Head of caudate nucleus (tissue), 42 donors: ENCODE measurements around the gene ARID3C.
"Not testable (repeated sequence)": the region's sequence is repeated elsewhere in the genome, so short reads cannot be mapped to it uniquely, and the experiment has no call there.

ENCODE experiments used
- DNase-seq, 42 donors: peaks; one replicate each; pipeline versions ENCODE4 v3.0.0 to v3.0.0-alpha.2; 2020 to 2021; ENCODE audit warnings: mixed read lengths in 7 of 42
- intact Hi-C: fragments of 100-400 bp; cut with DNase I; formaldehyde crosslinking; loops from one replicate; pipeline ENCODE4 v1.15.0; 2022

Gene ARID3C

GRCh38 chr9:34653151-34654072, 24.5 kb upstream of the ARID3C start:
- intact Hi-C loops = no loop called here

GRCh38 chr9:34652602-34653000, 23.7 kb upstream of the ARID3C start:
- intact Hi-C loops = no loop called here
- no peak for DNase-seq

More at GRCh38 chr9:34653151-34654072, 24.5 kb upstream of the ARID3C start:
- DNase-seq = peak in 1 of 42 donors; percentile 41

GRCh38 chr9:34651876-34652601, 23.2 kb upstream of the ARID3C start, which contains the start of gene IL11RA:
Gene IL11RA (plus strand): TSS chr9:34652185. CDS start chr9:34655218, 3,033 bp downstream.
- intact Hi-C loops = no loop called here
- peak; percentile 71 to 94 (median 85) for DNase-seq

GRCh38 chr9:34651321-34651720, 22.5 kb upstream of the ARID3C start:
- intact Hi-C loops = no loop called here
- peak in 2 of 42 donors; percentile 37 to 40 for DNase-seq

- peak in 20 of 42 donors; percentile 31 to 68 (median 46) for DNase-seq
- intact Hi-C loops = no loop called here
Measured at GRCh38 chr9:34650816-34651215, 21.9 kb upstream of the ARID3C start.

- intact Hi-C loops = no loop called here
- DNase-seq = no peak
Measured at GRCh38 chr9:34648673-34649072, 19.8 kb upstream of the ARID3C start.

GRCh38 chr9:34647651-34648050, 18.8 kb upstream of the ARID3C start:
- DNase-seq = no peak

GRCh38 chr9:34647084-34647403, 18.2 kb upstream of the ARID3C start:
- no peak for DNase-seq
- intact Hi-C loops = no loop called here

More at GRCh38 chr9:34647651-34648050, 18.8 kb upstream of the ARID3C start:
- intact Hi-C loops = no loop called here

GRCh38 chr9:34646211-34647083, 17.6 kb upstream of the ARID3C start, which contains the start of gene GALT:
Gene GALT (plus strand): TSS chr9:34646675. CDS start chr9:34646705, 30 bp downstream.
- peak; percentile 86 to 98 (median 94) for DNase-seq
- intact Hi-C loops = no loop called here

- intact Hi-C loops = no loop called here
- no peak for DNase-seq
Measured at GRCh38 chr9:34644766-34645314, 16.0 kb upstream of the ARID3C start.

GRCh38 chr9:34642679-34643078, 13.8 kb upstream of the ARID3C start:
- intact Hi-C loops = no loop called here
- no peak for DNase-seq

GRCh38 chr9:34639322-34639721, 10.5 kb upstream of the ARID3C start:
- DNase-seq, intact Hi-C loops: not testable (repeated sequence)

GRCh38 chr9:34638138-34638445, 9.2 kb upstream of the ARID3C start:
- intact Hi-C loops = no loop called here
- no peak for DNase-seq

- DNase-seq = peak; percentile 87 to 99 (median 97)
- intact Hi-C loops = no loop called here
Measured at GRCh38 chr9:34637356-34638137, 8.7 kb upstream of the ARID3C start, which contains the start of gene SIGMAR1. Gene SIGMAR1 (minus strand): TSS chr9:34637787. CDS start chr9:34637697, 90 bp downstream.

GRCh38 chr9:34636791-34637355, 8.0 kb upstream of the ARID3C start:
- peak in 13 of 42 donors; percentile 35 to 71 (median 50) for DNase-seq
- intact Hi-C loops = no loop called here

GRCh38 chr9:34635556-34635955, 6.7 kb upstream of the ARID3C start:
- intact Hi-C loops = no loop called here

GRCh38 chr9:34634551-34635248, 5.8 kb upstream of the ARID3C start:
- DNase-seq = no peak
- intact Hi-C loops = no loop called here

More at GRCh38 chr9:34635556-34635955, 6.7 kb upstream of the ARID3C start:
- no peak for DNase-seq
